HK-2 (cell line): ENCODE results near the gene SULF2.

Experiments
- DNase-seq: peaks from one replicate; pipeline ENCODE4 v3.0.0-alpha.2; 2018; ENCODE audit not compliant: unreplicated experiment

SULF2 gene

GRCh38 chr20:47711046-47711752, 74.1 kb downstream of the SULF2 start:
- DNase-seq, result no peak

- DNase-seq, result no peak
These were observed 74.6 kb downstream of the SULF2 start for GRCh38 chr20:47710665-47711045.

- DNase-seq, result no peak
These were observed 76.1 kb downstream of the SULF2 start for GRCh38 chr20:47708953-47709833.

GRCh38 chr20:47708140-47708807, 77.0 kb downstream of the SULF2 start:
- DNase-seq, result no peak

- DNase-seq, result no peak
These were observed 78.9 kb downstream of the SULF2 start for GRCh38 chr20:47706345-47706744.

- no peak for DNase-seq
These were observed 79.8 kb downstream of the SULF2 start for GRCh38 chr20:47705497-47705856.

- DNase-seq, result no peak
These were observed 80.4 kb downstream of the SULF2 start for GRCh38 chr20:47704746-47705496.

- DNase-seq, result no peak
These were observed 81.5 kb downstream of the SULF2 start for GRCh38 chr20:47703748-47704147.

GRCh38 chr20:47701612-47702011, 83.7 kb downstream of the SULF2 start:
- DNase-seq, result no peak

GRCh38 chr20:47700327-47700726, 85.0 kb downstream of the SULF2 start:
- no peak for DNase-seq

- DNase-seq, result no peak
These were observed 85.5 kb downstream of the SULF2 start for GRCh38 chr20:47699818-47700217.

GRCh38 chr20:47698142-47698541, 87.1 kb downstream of the SULF2 start:
- no peak for DNase-seq

GRCh38 chr20:47696856-47697255, 88.4 kb downstream of the SULF2 start:
- no peak for DNase-seq

GRCh38 chr20:47694021-47694818, 91.1 kb downstream of the SULF2 start:
- DNase-seq, result no peak

- DNase-seq, result no peak
These were observed 93.7 kb downstream of the SULF2 start for GRCh38 chr20:47691625-47692024.

- no peak for DNase-seq
These were observed 95.5 kb downstream of the SULF2 start for GRCh38 chr20:47689731-47690130.

GRCh38 chr20:47688385-47689381, 96.6 kb downstream of the SULF2 start:
- DNase-seq, result no peak

- DNase-seq, result no peak
These were observed 97.9 kb downstream of the SULF2 start for GRCh38 chr20:47687095-47687987.

GRCh38 chr20:47686545-47686944, 98.7 kb downstream of the SULF2 start:
- DNase-seq, result no peak
